Rectal smooth muscle tissue (tissue), 1 donor: ENCODE measurements around the gene PRAF2.

Experiments
- H3K27ac ChIP-seq: one replicate; pipeline ENCODE4 v1.7.0; 2013; ENCODE audit warnings: low read depth, low read length, inconsistent platforms
- H3K27me3 ChIP-seq: one replicate; pipeline ENCODE4 v1.7.0; 2013; ENCODE audit warnings: low read length; ENCODE audit not compliant: control insufficient read depth, insufficient read depth
- H3K36me3 ChIP-seq: one replicate; pipeline ENCODE4 v1.7.0; 2013; ENCODE audit warnings: low read length; ENCODE audit not compliant: control insufficient read depth, insufficient read depth
- H3K4me1 ChIP-seq: one replicate; pipeline ENCODE4 v1.7.0; 2013; ENCODE audit warnings: low read length; ENCODE audit not compliant: control insufficient read depth, insufficient read depth
- H3K4me3 ChIP-seq: one replicate; pipeline ENCODE4 v1.7.0; 2013; ENCODE audit warnings: low read length
- H3K9ac ChIP-seq: one replicate; pipeline ENCODE4 v1.7.0; 2013; ENCODE audit warnings: low read length

Gene PRAF2

DNA sequence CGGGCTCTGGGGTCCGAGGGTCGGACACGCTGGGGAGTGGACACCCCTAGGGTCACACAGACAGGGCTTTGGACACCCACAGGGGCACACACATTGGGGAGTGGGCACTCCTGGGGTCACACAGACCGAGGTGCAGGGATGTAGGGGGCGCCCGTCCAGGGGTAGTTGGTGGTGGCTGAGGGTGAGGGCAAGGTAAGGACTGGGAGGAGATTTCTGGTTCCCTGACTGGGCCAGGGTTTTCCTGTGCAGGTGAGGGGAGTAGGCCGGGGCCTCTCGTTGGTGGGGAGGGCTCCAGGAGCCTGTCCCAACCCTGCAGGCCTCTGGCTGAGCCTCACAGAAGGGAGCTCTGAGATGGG, 27.8 kb upstream of the PRAF2 start:
- Histone ChIP-seq H3K36me3 (no peaks in the 10 kb centered on the region), H3K4me3 (peak overlapping the region; percentile 71), H3K4me1 (no peaks in the 10 kb centered on the region), H3K27me3 (no peaks in the 10 kb centered on the region), H3K9ac (no peak overlapping the region), H3K27ac (no peak overlapping the region)

DNA sequence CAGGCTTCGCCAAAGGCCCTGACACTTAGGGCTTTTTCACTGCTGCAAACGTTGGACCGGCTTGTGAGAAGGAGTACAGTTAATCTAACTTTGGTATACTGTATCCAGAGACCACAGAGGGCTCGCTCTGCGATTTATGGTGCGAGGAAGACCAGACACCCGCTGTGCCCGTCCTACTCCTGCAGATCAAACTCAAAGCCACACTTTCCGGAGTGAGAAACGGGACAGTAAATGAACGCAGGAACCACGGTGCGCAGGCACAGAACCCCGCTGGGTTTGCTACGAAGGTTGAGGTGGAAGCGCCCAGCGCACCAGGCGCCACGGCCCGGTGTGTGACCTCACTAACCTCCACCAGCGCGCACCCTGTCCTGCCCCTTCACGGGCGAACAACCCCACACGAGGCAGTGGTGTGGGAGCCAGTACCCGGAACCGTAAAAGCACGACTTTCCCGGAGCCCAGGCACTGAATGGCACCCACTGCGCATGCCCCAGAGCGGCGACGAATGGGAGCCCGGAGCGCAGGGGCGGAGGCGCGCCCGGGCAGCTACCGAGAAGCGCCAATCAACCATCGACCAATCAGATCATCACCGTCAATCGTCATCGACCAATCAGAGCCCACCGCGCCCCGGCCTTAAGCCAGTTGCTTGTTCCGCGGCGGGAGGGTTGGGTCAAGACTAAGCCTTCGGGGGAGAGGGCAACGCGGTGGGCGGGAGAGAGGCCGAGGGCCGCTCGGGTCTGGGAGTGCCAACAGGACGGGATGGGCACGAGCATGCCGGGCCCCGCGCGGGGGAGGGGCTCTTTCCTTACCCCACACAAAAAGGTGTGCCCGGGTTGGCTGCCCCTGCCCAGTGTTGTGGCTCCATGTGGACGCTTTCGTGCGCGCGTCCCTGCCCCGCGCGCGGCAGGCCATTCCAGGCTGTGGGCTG, 27.2 kb upstream of the PRAF2 start:
- Histone ChIP-seq H3K27ac (peak overlapping the region; percentile 62), H3K9ac (peak overlapping the region; percentile 45), H3K4me1 (no peaks in the 10 kb centered on the region), H3K36me3 (no peaks in the 10 kb centered on the region), H3K4me3 (peak overlapping the region; percentile 77), H3K27me3 (no peaks in the 10 kb centered on the region)

DNA sequence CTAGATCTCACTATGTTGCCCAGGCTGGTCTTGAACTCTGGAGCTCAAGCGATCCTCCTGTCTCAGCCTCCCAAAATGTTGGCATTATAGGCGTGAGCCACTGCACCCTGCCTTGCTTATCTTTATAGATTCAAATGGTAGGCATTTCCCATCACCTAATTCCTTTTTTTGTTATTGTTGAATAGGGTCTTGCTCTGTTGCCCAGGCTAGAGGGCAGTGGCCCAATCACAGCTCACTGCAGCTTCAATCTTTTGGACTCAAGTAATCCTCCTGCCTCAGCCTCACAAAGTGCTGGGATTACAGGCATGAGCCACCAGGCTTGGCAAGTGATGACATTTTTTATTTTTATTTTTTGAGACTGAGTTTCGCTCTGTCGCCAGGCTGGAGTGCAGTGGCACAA, 22.6 kb upstream of the PRAF2 start:
- Histone ChIP-seq H3K27ac (no peak overlapping the region), H3K9ac (no peak overlapping the region), H3K4me3 (no peak overlapping the region), H3K27me3 (no peaks in the 10 kb centered on the region), H3K4me1 (no peaks in the 10 kb centered on the region), H3K36me3 (no peaks in the 10 kb centered on the region)

DNA sequence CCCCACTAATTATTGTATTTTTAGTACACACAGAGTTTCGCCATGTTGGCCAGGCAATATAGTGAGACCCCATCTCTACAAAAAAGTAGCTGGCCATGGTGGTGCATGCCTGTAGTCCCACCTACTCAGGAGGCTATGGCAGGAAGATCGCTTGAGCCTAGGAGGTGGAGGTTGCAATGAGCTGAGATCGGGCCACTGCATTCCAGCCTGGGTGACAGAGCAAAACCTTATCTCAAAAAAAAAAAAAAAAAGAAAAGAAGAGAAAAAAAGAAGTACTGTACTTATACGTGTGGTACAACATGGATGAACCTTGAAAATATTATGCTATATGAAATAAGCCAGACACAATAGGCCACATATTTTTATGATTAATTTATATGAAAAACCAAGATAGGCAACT, 15.8 kb upstream of the PRAF2 start:
- no peaks in the 10 kb centered on the region for H3K27me3 ChIP-seq
- no peak overlapping the region for H3K27ac ChIP-seq
- H3K4me3 ChIP-seq = no peak overlapping the region
- H3K4me1 ChIP-seq = no peaks in the 10 kb centered on the region
- H3K9ac ChIP-seq = no peak overlapping the region
- H3K36me3 ChIP-seq = no peaks in the 10 kb centered on the region

DNA sequence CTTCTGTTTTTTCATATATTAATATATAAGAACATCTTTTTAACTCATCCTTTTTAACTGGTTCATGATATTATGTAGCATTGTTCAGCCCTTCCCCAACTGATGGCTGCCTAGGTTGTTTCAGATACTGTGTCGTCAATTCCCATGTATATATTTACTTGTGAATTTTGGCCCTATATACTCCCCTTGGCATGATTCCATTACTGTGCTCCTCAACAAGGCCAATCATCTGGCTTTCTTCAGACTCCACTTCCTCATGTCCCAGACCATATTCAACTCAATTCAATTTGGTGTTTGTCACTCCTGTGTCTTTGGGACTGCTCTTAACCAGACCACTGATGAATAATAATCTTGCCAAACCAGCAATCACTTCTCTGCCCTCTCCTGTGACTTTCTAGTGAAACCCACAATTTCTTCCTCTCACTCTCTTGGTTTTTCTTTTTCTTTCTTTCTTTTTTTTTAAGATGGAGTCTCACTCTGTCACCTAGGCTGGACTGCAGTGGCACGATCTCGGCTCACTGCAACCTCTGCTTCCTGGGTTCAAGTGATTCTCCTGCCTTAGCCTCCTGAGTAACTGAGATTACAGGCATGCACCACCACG, 8.6 kb upstream of the PRAF2 start:
- Histone ChIP-seq H3K27ac (no peak overlapping the region), H3K36me3 (no peaks in the 10 kb centered on the region), H3K9ac (no peak overlapping the region)

DNA sequence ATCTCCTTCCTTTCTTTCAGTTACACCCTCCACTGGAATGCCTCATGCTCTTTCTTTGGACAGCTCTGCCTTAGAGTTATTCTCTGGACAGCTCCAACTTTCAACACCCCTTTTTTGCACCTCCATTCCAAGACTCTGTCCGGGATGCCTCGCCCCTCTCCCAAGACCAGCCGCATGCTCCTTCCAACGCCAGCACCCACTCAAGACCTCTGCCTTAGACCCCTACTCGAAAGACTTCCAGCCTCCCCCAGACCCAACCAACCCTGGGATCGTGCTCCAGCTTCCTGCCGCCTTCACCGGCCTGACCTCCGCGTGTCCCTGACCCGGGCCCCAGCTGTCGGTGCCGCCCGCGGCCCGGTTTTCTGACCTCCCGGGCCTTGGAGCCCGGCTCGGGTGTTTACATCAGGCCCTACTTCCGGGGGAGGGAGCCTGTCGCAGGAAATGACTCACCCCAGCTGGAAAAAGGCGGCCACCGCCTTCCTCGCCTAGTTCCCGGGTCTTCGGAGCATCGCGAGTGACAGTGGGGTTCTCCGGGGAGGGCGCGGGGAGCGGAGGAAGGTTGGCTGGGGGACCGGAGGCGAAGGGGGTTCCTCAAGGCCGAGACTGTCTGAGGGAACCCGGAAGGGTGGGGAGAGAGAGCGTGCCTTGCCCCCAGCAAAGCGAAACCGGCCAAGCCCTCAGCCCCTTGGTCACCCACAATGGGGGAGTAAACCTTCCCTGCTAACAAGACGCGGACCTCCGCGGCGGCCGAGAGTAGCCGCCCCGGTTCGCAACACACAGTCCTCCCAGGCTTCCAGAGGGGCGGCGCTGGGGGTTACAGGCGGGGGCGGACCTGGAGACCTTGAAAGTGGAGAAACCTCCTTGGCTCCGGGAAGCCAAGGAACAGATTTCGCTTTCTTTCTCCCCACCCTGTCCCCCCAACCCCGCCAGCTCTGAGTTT, 6.0 kb upstream of the PRAF2 start, which contains the start of gene WDR45:
Gene WDR45, minus strand, starts transcription at position 399 of the 940 bp plus-strand sequence. CDS start 1,792 bp downstream, outside the sequence.
- H3K9ac ChIP-seq = peak within 1 kb of the TSS; percentile 90
- peak within 1 kb of the TSS; percentile 80 for H3K27ac ChIP-seq
- H3K36me3 ChIP-seq = peaks cover 3% of the 10 kb centered on the region
- no peaks in the 10 kb centered on the region for H3K27me3 ChIP-seq
- H3K4me1 ChIP-seq = no peaks in the 10 kb centered on the region
- H3K4me3 ChIP-seq = peak within 1 kb of the TSS; percentile 82

More for the DNA sequence above, 8.6 kb upstream of the PRAF2 start:
- no peaks in the 10 kb centered on the region for H3K4me1 ChIP-seq
- H3K4me3 ChIP-seq = no peak overlapping the region
- H3K27me3 ChIP-seq = no peaks in the 10 kb centered on the region

DNA sequence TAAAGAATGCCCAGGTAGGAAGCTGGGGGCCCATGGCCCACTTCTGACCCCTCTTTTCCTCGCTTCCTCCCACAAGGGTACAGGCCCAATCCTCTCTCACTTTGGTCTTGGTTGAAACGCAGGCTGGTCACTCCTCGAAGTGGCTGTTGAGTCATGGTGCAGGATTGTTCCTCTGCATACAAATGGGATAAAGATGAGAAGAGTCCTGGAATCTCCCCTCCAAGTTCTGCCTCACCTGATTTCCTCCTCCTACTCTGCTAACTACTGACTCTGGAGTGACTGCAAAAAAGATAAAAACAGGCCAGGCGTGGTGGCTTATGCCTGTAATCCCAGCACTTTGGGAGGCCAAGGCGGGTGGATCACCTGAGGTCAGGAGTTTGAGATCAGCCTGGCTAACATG, 4.1 kb upstream of the PRAF2 start:
- H3K27ac ChIP-seq = no peak overlapping the region

DNA sequence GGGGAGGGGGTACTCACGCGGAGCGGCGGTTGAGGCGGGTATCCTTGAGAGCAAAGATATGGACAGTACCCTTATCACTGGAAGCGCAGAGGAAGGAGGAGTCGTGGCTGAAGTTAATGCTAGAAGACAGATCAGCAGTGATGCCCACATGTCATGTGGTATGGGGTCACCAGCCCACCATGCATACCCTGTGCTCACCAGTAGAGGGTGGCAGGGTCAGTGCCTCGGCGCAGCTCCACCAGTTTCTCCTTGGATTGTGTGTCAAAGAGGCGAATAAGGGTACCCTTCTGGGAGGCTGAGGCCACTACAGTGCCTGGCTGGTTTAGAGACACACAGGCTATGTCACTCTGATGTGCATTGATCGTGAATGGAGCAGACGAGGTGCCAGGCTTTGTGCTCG, 1.5 kb upstream of the PRAF2 start:
- Histone ChIP-seq H3K27ac (no peak overlapping the region), H3K4me1 (peaks cover 2% of the 10 kb centered on the region), H3K27me3 (no peaks in the 10 kb centered on the region), H3K9ac (no peak overlapping the region), H3K4me3 (no peak overlapping the region), H3K36me3 (peaks cover 3% of the 10 kb centered on the region)

More for the DNA sequence above, 4.1 kb upstream of the PRAF2 start:
- no peaks in the 10 kb centered on the region for H3K27me3 ChIP-seq
- no peaks in the 10 kb centered on the region for H3K4me1 ChIP-seq
- H3K9ac ChIP-seq = no peak overlapping the region
- H3K4me3 ChIP-seq = no peak overlapping the region
- H3K36me3 ChIP-seq = peaks cover 3% of the 10 kb centered on the region

DNA sequence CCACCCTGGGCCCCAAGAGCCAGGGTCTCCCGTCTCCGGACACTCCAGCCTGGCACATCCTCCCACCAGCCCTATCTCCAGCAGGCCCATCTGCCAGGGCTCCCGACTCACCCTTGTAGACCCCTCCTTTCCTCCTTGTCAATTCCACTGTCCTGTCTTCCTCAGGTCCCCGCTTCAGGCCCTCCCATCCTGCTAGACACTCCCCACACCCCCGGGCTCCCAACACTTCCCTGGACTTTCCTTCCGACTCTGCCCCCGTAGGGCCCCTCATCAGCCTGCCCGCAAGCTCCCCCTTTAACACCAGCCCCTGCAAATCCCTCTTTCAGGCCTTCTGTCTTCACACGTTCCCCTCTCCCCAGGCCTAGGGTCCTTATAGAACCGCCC, 1.1 kb downstream of the PRAF2 start:
- H3K27me3 ChIP-seq = peaks cover 2% of the 10 kb centered on the region
- H3K4me3 ChIP-seq = peak overlapping the region; percentile 79
- peaks cover 2% of the 10 kb centered on the region for H3K4me1 ChIP-seq
- H3K9ac ChIP-seq = peak overlapping the region; percentile 19
- H3K36me3 ChIP-seq = peaks cover 3% of the 10 kb centered on the region
- peak overlapping the region; percentile 18 for H3K27ac ChIP-seq

DNA sequence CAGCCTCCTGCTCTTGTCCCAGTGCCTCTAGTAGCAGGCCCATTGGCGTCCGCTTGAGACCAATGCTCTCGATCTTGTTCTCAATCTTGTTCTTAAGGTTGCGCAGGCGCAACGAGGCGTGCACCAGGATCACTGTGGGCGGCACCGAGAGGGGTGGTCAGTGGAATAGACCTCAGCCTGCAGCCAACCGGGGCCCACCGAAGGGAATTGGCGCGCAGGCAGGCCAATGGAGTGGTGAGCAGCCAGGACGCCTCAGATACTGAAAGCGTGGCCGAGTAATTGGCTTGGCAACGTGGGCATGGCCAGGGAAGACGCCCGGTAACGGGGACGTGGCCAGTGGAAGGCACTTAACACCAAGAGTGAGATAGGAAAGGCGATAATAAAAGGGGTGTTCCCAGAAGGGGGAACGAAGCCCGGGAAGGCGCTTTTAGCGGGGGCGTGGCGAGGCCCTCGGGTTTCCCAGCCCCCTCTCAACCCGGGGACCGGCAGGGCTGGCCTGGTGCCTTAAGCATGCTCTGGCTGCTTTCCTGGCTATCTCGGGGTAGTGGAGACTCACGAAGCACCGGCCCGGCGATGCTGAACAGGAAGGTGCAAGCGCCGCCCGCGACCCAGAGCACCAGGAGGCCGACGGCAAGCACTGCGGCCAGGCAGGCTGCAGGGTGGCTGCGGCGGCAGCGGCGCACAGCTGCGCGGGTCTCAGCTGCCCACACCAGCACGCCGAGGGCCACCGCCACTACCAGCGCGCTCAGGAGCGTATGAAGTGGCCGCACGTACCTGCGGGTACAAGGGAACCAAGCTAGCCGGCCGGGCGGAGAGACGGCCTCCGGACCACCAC, 1.7 kb downstream of the PRAF2 start:
- peaks cover 2% of the 10 kb centered on the region for H3K4me1 ChIP-seq
- peaks cover 3% of the 10 kb centered on the region for H3K36me3 ChIP-seq
- peaks cover 2% of the 10 kb centered on the region for H3K27me3 ChIP-seq
- H3K4me3 ChIP-seq = peak overlapping the region; percentile 79
- H3K27ac ChIP-seq = peak overlapping the region; percentile 59
- H3K9ac ChIP-seq = no peak overlapping the region

DNA sequence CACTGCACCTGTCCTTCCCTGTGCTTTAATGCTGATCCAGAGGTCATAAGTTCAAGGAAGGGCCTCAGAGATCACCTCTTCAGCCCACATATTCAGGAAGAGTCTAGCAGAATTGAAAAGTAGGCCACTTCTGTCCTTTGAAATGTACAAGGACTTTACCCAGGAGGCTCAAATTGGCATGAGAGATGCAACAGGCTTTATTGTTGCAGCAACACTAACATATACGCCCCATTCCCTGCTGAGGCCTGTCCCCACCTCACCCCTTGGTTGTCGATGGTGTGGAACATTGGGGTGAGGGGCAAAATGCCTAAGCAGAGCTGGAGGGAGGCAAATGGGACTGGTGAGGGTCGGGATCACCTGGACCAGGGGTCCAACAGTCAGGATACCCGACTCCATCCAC, 2.8 kb downstream of the PRAF2 start:
- Histone ChIP-seq H3K4me1 (peaks cover 2% of the 10 kb centered on the region), H3K9ac (no peak overlapping the region), H3K4me3 (no peak overlapping the region), H3K27ac (peak overlapping the region; percentile 24), H3K36me3 (no peaks in the 10 kb centered on the region), H3K27me3 (peaks cover 2% of the 10 kb centered on the region)
